ENCODE results near the gene SLC51A. TPM values are rescaled to one million over a fixed set of nuclear protein-coding genes. Genes with fewer than 3 reads are reported as not detected.

The SLC51A gene
- total and polyA plus RNA-seq, 2 donors (not counting 1 experiment from before 2014, with no cell fraction given), result not detected

- no peak overlapping the region for H3K4me3 ChIP-seq (replicated peaks in 1 of 4; ENCODE audit: control extremely low read depth in 1 of 4, insufficient read depth in 1 of 4, low read depth in 3 of 4, low read length in 4 of 4)
- no peaks in the 10 kb centered on the region for H4K20me1 ChIP-seq (ENCODE audit: control insufficient read depth, extremely low read depth, insufficient read depth, low read length)
- H3K79me2 ChIP-seq (ENCODE audit: control insufficient read depth, insufficient read depth, low read length), result no peaks in the 10 kb centered on the region
- TF ChIP-seq EZH2 (IDR thresholded peaks at IDR 0.05; ENCODE audit: low read length, missing control alignments), result no peak
- no peak for TF ChIP-seq CTCF (conservative IDR thresholded peaks at IDR 0.05 in 1 of 2, IDR thresholded peaks at IDR 0.05 in 1 of 2; ENCODE audit: low read depth in 1 of 2, low read length in 2 of 2)
- no peak overlapping the region for H3K9ac ChIP-seq (ENCODE audit: insufficient read depth, low read length)
- no peaks in the 10 kb centered on the region for H3K36me3 ChIP-seq (ENCODE audit: control insufficient read depth, insufficient read depth, low read length)
- H3K9me3 ChIP-seq (ENCODE audit: control insufficient read depth, insufficient read depth, low read depth, low read length), result no peaks in the 10 kb centered on the region
- no peaks in the 10 kb centered on the region for H3K4me1 ChIP-seq (ENCODE audit: control insufficient read depth, extremely low read depth, insufficient read depth, low read length)
- no peak overlapping the region for H3K27ac ChIP-seq (ENCODE audit: insufficient read depth, low read length)
- no peak overlapping the region for H2AFZ ChIP-seq (ENCODE audit: low read length)
- no peak overlapping the region for H3K4me2 ChIP-seq (ENCODE audit: extremely low read depth, insufficient read depth, low read length)
- no peak for DNase-seq (ENCODE audit: low read depth in 2 of 2)
- no peaks in the 10 kb centered on the region for H3K27me3 ChIP-seq (ENCODE audit: control insufficient read depth, insufficient read depth, low read length)
Measured at GRCh38 chr3:196175116-196175625, 41.2 kb upstream of the SLC51A start.

DNA sequence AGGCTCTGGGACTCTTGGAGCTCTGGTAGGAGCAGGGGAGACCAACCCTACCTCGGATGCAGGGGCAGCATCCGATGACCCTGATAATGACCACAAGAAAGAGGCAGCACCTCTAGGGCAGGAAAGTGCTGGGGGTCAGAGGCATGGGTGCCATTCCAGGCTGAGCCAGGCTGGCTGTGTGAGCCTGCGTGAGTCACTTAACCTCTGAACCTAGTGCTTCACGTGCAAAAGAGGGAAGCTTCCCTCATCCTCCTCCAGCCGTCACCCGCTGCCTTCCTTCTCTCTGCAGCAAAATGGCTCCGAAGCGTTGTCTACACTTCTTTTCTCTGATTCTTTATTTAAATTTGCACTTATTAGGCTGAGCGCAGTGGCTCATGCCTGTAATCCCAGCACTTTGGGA lies 40.6 kb upstream of the SLC51A start:
- Histone ChIP-seq H3K27me3 (ENCODE audit: control insufficient read depth, insufficient read depth, low read length) (no peaks in the 10 kb centered on the region), H2AFZ (ENCODE audit: low read length) (no peak overlapping the region)

DNA sequence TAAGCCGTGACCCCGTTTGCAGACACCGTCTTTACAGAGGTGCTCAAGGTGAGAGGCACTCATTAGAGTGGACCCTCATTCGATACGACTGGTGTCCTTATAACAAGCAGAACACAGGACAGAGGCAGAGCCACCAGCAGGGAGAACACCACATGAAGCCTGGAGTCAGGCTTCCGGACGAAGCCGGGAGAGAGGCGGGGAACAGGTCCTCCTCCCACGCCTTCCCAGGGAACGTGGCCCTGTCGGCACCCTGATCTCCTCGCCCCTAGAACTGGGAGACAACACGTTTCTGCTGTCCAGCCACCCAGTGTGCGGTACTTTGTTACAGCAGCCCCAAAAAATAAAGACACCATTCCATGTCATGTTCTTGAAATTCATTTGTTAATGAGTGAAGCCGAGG lies 38.8 kb upstream of the SLC51A start:
- no peaks in the 10 kb centered on the region for H3K9me3 ChIP-seq (ENCODE audit: control insufficient read depth, insufficient read depth, low read depth, low read length)
- no peaks in the 10 kb centered on the region for H3K79me2 ChIP-seq (ENCODE audit: control insufficient read depth, insufficient read depth, low read length)
- no peak overlapping the region for H3K4me3 ChIP-seq (replicated peaks in 1 of 4; ENCODE audit: control extremely low read depth in 1 of 4, insufficient read depth in 1 of 4, low read depth in 3 of 4, low read length in 4 of 4)
- no peak overlapping the region for H3K9ac ChIP-seq (ENCODE audit: insufficient read depth, low read length)
- H3K27me3 ChIP-seq (ENCODE audit: control insufficient read depth, insufficient read depth, low read length), result no peaks in the 10 kb centered on the region
- H4K20me1 ChIP-seq (ENCODE audit: control insufficient read depth, extremely low read depth, insufficient read depth, low read length), result no peaks in the 10 kb centered on the region
- H3K27ac ChIP-seq (ENCODE audit: insufficient read depth, low read length), result no peak overlapping the region
- no peak overlapping the region for H2AFZ ChIP-seq (ENCODE audit: low read length)
- no peaks in the 10 kb centered on the region for H3K36me3 ChIP-seq (ENCODE audit: control insufficient read depth, insufficient read depth, low read length)
- TF ChIP-seq CTCF (conservative IDR thresholded peaks at IDR 0.05 in 1 of 2, IDR thresholded peaks at IDR 0.05 in 1 of 2; ENCODE audit: low read depth in 1 of 2, low read length in 2 of 2) (no peak), EZH2 (IDR thresholded peaks at IDR 0.05; ENCODE audit: low read length, missing control alignments) (no peak)
- DNase-seq (ENCODE audit: low read depth in 2 of 2), result no peak
- no peak overlapping the region for H3K4me2 ChIP-seq (ENCODE audit: extremely low read depth, insufficient read depth, low read length)
- no peaks in the 10 kb centered on the region for H3K4me1 ChIP-seq (ENCODE audit: control insufficient read depth, extremely low read depth, insufficient read depth, low read length)

More for the DNA sequence above, 40.6 kb upstream of the SLC51A start:
- Histone ChIP-seq H3K9me3 (ENCODE audit: control insufficient read depth, insufficient read depth, low read depth, low read length) (no peaks in the 10 kb centered on the region), H3K4me2 (ENCODE audit: extremely low read depth, insufficient read depth, low read length) (no peak overlapping the region), H4K20me1 (ENCODE audit: control insufficient read depth, extremely low read depth, insufficient read depth, low read length) (no peaks in the 10 kb centered on the region), H3K9ac (ENCODE audit: insufficient read depth, low read length) (no peak overlapping the region), H3K79me2 (ENCODE audit: control insufficient read depth, insufficient read depth, low read length) (no peaks in the 10 kb centered on the region), H3K4me1 (ENCODE audit: control insufficient read depth, extremely low read depth, insufficient read depth, low read length) (no peaks in the 10 kb centered on the region), H3K36me3 (ENCODE audit: control insufficient read depth, insufficient read depth, low read length) (no peaks in the 10 kb centered on the region), H3K4me3 (replicated peaks in 1 of 4; ENCODE audit: control extremely low read depth in 1 of 4, insufficient read depth in 1 of 4, low read depth in 3 of 4, low read length in 4 of 4) (no peak overlapping the region), H3K27ac (ENCODE audit: insufficient read depth, low read length) (no peak overlapping the region)
- DNase-seq (ENCODE audit: low read depth in 2 of 2), result no peak
- TF ChIP-seq EZH2 (IDR thresholded peaks at IDR 0.05; ENCODE audit: low read length, missing control alignments) (no peak), CTCF (conservative IDR thresholded peaks at IDR 0.05 in 1 of 2, IDR thresholded peaks at IDR 0.05 in 1 of 2; ENCODE audit: low read depth in 1 of 2, low read length in 2 of 2) (no peak)
